Neuronal stem cell (in vitro differentiated cells): ENCODE data around the gene SURF1.

Experiments used
- DNase-seq: peaks from one replicate; pipeline ENCODE4 v3.0.0-alpha.2; 2013; ENCODE audit warnings: low spot score
- H2AFZ ChIP-seq: one replicate; pipeline ENCODE4 v1.6.1; 2013; ENCODE audit warnings: mild to moderate bottlenecking, low read length, inconsistent platforms
- H2AK5ac ChIP-seq: 2 replicates; pipeline ENCODE4 v1.6.1; 2013; ENCODE audit warnings: low read depth, mild to moderate bottlenecking, inconsistent platforms, low read length, moderate library complexity, mixed read lengths
- H2BK120ac ChIP-seq: 2 replicates; pipeline ENCODE4 v1.6.1; 2013; ENCODE audit warnings: low read depth, mild to moderate bottlenecking, inconsistent platforms, low read length, moderate library complexity, mixed read lengths
- H2BK12ac ChIP-seq: one replicate; pipeline ENCODE4 v1.6.1; 2013; ENCODE audit warnings: low read length, inconsistent platforms
- H2BK15ac ChIP-seq: 2 replicates; pipeline ENCODE4 v1.6.1; 2013; ENCODE audit warnings: mild to moderate bottlenecking, low read length, inconsistent platforms, mixed read lengths
- H2BK5ac ChIP-seq: one replicate; pipeline ENCODE4 v1.6.1; 2013; ENCODE audit warnings: inconsistent platforms, mild to moderate bottlenecking, low read length, moderate library complexity
- H3K14ac ChIP-seq: one replicate; pipeline ENCODE4 v1.6.1; 2013; ENCODE audit warnings: low read length, inconsistent platforms
- H3K18ac ChIP-seq: 2 replicates; pipeline ENCODE4 v1.6.1; 2013; ENCODE audit warnings: low read length, inconsistent platforms
- H3K23ac ChIP-seq: 2 replicates; pipeline ENCODE4 v1.6.1; 2013; ENCODE audit warnings: low read depth, mild to moderate bottlenecking, mixed read lengths, low read length, inconsistent platforms; ENCODE audit not compliant: poor library complexity
- H3K27ac ChIP-seq: replicated peaks from 3 replicates; pipeline ENCODE4 v1.5.1; 2013; ENCODE audit warnings: low read length, inconsistent platforms
- H3K27me3 ChIP-seq, 3 experiments: 2 replicates each; pipeline ENCODE4 v1.6.1; 2013; ENCODE audit warnings: low read length in 3 of 3, mild to moderate bottlenecking in 2 of 3, inconsistent platforms in 1 of 3, low read depth in 1 of 3, mixed read lengths in 1 of 3, moderate library complexity in 1 of 3; ENCODE audit not compliant: control insufficient read depth in 3 of 3, insufficient read depth in 3 of 3
- H3K36me3 ChIP-seq, 2 donors: replicated peaks in 1 of 2; 2 replicates each; pipeline ENCODE4 v1.6.1; 2013; ENCODE audit warnings: low read length in 2 of 2; ENCODE audit not compliant: control insufficient read depth in 2 of 2, insufficient read depth in 2 of 2
- H3K4ac ChIP-seq: 2 replicates; pipeline ENCODE4 v1.6.1; 2013; ENCODE audit warnings: inconsistent platforms, mild to moderate bottlenecking, low read length, moderate library complexity
- H3K4me1 ChIP-seq, 2 donors: 1 replicate in 1 of 2; 2 replicates in 1 of 2; pipeline ENCODE4 v1.6.1; 2013; ENCODE audit warnings: low read length in 2 of 2, low read depth in 1 of 2; ENCODE audit not compliant: control insufficient read depth in 2 of 2, insufficient read depth in 1 of 2
- H3K4me2 ChIP-seq: one replicate; pipeline ENCODE4 v1.6.1; 2013; ENCODE audit warnings: mild to moderate bottlenecking, low read length, inconsistent platforms; ENCODE audit not compliant: insufficient read depth, poor library complexity, severe bottlenecking
- H3K4me3 ChIP-seq, 2 donors: 2 replicates each; pipeline ENCODE4 v1.5.1; 2013; ENCODE audit warnings: low read length in 2 of 2, mild to moderate bottlenecking in 2 of 2, inconsistent platforms in 1 of 2, moderate library complexity in 1 of 2
- H3K79me1 ChIP-seq: one replicate; pipeline ENCODE4 v1.6.1; 2013; ENCODE audit warnings: low read depth, mild to moderate bottlenecking, inconsistent platforms, low read length, moderate library complexity
- H3K9ac ChIP-seq: one replicate; pipeline ENCODE4 v1.6.1; 2013; ENCODE audit warnings: mild to moderate bottlenecking, low read depth, low read length, inconsistent platforms; ENCODE audit not compliant: poor library complexity
- H3K9me3 ChIP-seq, 2 donors: replicated peaks in 1 of 2; 2 replicates each; pipeline versions ENCODE3 to v1.6.1; 2013; ENCODE audit warnings: low read length in 2 of 2, mild to moderate bottlenecking in 2 of 2, inconsistent platforms in 1 of 2, low read depth in 1 of 2, mixed read lengths in 1 of 2, moderate library complexity in 1 of 2; ENCODE audit not compliant: control insufficient read depth in 2 of 2, insufficient read depth in 1 of 2
- H4K8ac ChIP-seq: one replicate; pipeline ENCODE4 v1.6.1; 2013; ENCODE audit warnings: low read depth, mild to moderate bottlenecking, inconsistent platforms, low read length, moderate library complexity
- H4K91ac ChIP-seq: one replicate; pipeline ENCODE4 v1.6.1; 2013; ENCODE audit warnings: low read length, low read depth, mild to moderate bottlenecking, inconsistent platforms; ENCODE audit not compliant: poor library complexity
- WGBS, 2 donors: extraction: QIAGEN DNeasy Blood & Tissue Kit; methylation state at CpG; one replicate each; pipeline ENCODE4 v1.1.7; 2013; ENCODE audit warnings: missing lambda C conversion rate in 2 of 2, mixed read lengths in 1 of 2; ENCODE audit not compliant: insufficient read length in 2 of 2, insufficient replicate concordance in 1 of 2; ENCODE audit errors: extremely low coverage in 2 of 2; 5-methylcytosine and 5-hydroxymethylcytosine counted together

SURF1 gene

DNA sequence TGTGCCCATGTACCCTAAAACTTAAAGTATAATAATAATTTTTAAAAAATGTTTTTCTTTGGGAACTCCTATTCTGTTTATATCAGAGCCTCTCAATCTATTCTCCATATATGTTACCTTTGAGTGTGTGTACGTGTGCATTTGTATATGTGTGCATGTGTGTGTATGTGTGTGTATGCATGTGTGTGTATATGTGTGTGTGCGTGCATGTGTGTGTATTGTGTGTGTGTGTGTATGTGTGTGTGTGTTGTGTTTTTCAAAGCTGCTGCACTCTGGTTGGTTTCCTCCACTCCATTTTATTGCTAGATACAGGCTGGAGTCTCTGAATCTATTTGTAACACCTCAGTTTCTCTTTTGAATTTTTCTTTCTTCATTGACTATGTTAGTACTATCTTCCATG, 40.3 kb downstream of the SURF1 start:
- Histone ChIP-seq H3K9me3 (no peaks in the 10 kb centered on the region), H3K27me3 (no peaks in the 10 kb centered on the region), H2AFZ (no peak overlapping the region), H4K8ac (no peak overlapping the region), H3K4ac (no peak overlapping the region), H3K79me1 (no peaks in the 10 kb centered on the region), H2AK5ac (no peak overlapping the region), H3K27ac (no peak overlapping the region), H3K14ac (no peak overlapping the region), H3K18ac (no peak overlapping the region), H2BK5ac (no peak overlapping the region), H2BK15ac (no peak overlapping the region), H3K4me2 (no peak overlapping the region), H3K4me3 (no peak overlapping the region), H3K36me3 (no peaks in the 10 kb centered on the region), H3K23ac (no peak overlapping the region), H2BK12ac (no peak overlapping the region), H4K91ac (no peak overlapping the region), H3K9ac (no peak overlapping the region), H3K4me1 (no peaks in the 10 kb centered on the region), H2BK120ac (no peak overlapping the region)
- no CpG with 5 or more reads among the region's 2 CpGs for WGBS, 2 donors
- no peak for DNase-seq

DNA sequence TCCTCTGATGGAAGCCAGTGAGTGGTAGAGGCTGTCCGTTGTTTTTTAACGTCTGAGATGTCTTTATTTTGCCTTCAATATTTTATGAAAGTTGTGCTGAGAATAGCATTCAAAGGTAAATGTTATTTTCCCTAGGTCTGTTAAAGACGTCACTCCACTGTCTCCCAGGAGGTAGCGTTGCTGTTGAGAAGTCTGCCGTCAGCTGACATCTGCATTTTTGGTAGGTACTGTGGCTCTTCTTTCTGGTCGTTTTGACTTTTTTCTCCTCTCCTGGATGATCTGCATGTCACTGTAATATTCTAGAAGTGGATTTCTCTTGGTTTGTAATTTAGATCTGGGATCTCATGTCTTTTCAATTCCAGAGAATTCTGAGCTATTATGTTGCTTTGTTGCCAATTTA, 46.7 kb downstream of the SURF1 start:
- Histone ChIP-seq H3K9me3 (peaks cover 2 to 3% of the 10 kb centered on the region in 2 donors), H3K9ac (no peak overlapping the region), H2BK120ac (no peak overlapping the region), H2AK5ac (no peak overlapping the region), H3K79me1 (no peaks in the 10 kb centered on the region), H3K4me1 (no peaks in the 10 kb centered on the region), H4K8ac (no peak overlapping the region), H2BK5ac (no peak overlapping the region), H3K4me2 (no peak overlapping the region), H3K23ac (no peak overlapping the region), H3K27ac (no peak overlapping the region), H2BK15ac (no peak overlapping the region), H3K4ac (no peak overlapping the region), H3K18ac (no peak overlapping the region), H3K4me3 (no peak overlapping the region), H3K27me3 (peaks cover 0 to 7% (median 0%) of the 10 kb centered on the region in 3 experiments), H2AFZ (no peak overlapping the region), H2BK12ac (no peak overlapping the region), H4K91ac (no peak overlapping the region), H3K36me3 (no peaks in the 10 kb centered on the region), H3K14ac (no peak overlapping the region)
- WGBS, 2 donors: no CpG with 5 or more reads among the region's 6 CpGs
- no peak for DNase-seq

- peaks cover 2 to 3% of the 10 kb centered on the region in 2 donors for H3K9me3 ChIP-seq
- no peak overlapping the region for H3K18ac ChIP-seq
- no peak overlapping the region for H2AK5ac ChIP-seq
- no peak overlapping the region for H4K8ac ChIP-seq
- no peak overlapping the region for H4K91ac ChIP-seq
- peaks cover 0 to 1% of the 10 kb centered on the region in 2 donors for H3K4me1 ChIP-seq
- H3K27me3 ChIP-seq: peaks cover 0 to 13% (median 0%) of the 10 kb centered on the region in 3 experiments
- no peak overlapping the region for H2BK120ac ChIP-seq
- no peak overlapping the region for H2BK12ac ChIP-seq
- no peak overlapping the region for H2AFZ ChIP-seq
- no peak overlapping the region for H2BK15ac ChIP-seq
- H3K4ac ChIP-seq: no peak overlapping the region
- no peak overlapping the region for H3K4me2 ChIP-seq
- H3K9ac ChIP-seq: no peak overlapping the region
- H2BK5ac ChIP-seq: no peak overlapping the region
- no peak overlapping the region for H3K4me3 ChIP-seq
- H3K14ac ChIP-seq: no peak overlapping the region
- DNase-seq: no peak
- H3K36me3 ChIP-seq: no peaks in the 10 kb centered on the region
- H3K23ac ChIP-seq: no peak overlapping the region
- no peak overlapping the region for H3K27ac ChIP-seq
- H3K79me1 ChIP-seq: no peaks in the 10 kb centered on the region
- WGBS, 2 donors: no CpG with 5 or more reads among the region's 16 CpGs
Observed at GRCh38 chr9:133307301-133307700, 49.0 kb downstream of the SURF1 start.

DNA sequence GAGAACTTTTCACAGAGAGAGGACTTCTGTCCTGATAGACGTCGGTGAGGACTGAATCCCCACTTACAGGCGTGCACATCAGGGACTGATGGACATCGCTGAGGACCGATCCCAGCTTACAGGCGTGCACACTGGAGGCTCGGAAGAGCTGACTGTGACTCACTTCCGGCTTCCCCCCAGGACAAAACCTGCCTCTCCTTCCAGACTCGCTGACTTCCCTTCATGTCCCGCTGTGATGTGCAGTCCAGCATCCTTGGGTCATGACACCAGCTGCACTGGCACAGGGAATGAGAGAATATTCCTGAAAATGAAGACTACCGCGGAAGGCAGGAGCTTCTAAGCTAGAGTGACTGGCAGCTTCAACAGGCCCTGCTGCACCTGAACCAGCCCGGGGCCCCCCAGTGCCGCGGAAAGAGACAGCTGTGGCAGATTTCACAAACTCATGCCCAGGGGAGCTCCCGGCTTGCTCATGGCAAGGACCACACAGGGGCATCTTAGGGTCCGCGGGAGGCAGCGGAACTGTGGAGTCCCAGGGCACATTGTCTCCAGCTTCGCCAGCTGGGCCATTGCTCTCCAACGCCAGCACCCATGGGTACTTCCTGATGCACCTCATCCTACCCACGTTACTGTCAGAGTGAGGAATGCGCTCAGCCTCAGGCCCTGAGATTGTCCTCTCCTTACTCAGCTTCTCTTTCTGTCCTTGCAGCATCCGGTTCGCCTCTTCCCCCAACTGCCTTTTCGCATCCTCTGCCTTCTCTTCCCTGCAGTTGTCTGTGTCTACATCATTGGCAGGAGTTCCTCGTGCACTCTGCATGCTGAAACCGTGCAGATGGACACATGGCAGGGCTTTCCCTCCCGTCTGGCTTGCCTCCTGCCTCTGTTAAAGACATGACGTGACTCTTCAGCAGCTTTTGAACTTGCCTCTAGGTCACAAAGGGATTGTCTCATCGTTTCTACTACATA, 49.8 kb downstream of the SURF1 start:
- Histone ChIP-seq H2BK12ac (no peak overlapping the region), H2AFZ (peak overlapping the region; percentile 72), H3K9ac (peak overlapping the region; percentile 7), H3K27ac (no peak overlapping the region), H2BK15ac (no peak overlapping the region), H4K91ac (no peak overlapping the region), H2BK5ac (no peak overlapping the region), H2BK120ac (no peak overlapping the region), H3K4me1 (peaks cover 0 to 1% of the 10 kb centered on the region in 2 donors), H2AK5ac (peak overlapping the region; percentile 27), H3K36me3 (no peaks in the 10 kb centered on the region), H3K4me3 (peak overlapping the region in 1 of 2 donors; percentile 18), H3K4me2 (no peak overlapping the region), H3K4ac (no peak overlapping the region), H3K18ac (no peak overlapping the region), H4K8ac (no peak overlapping the region), H3K14ac (no peak overlapping the region), H3K79me1 (no peaks in the 10 kb centered on the region), H3K27me3 (peaks cover 0 to 21% (median 0%) of the 10 kb centered on the region in 3 experiments), H3K9me3 (peaks cover 2 to 3% of the 10 kb centered on the region in 2 donors), H3K23ac (no peak overlapping the region)
- no peak for DNase-seq
- WGBS, 2 donors: no CpG with 5 or more reads among the region's 31 CpGs
